K562 (cell line): ENCODE data around the gene NAPEPLD. TPM values are rescaled to one million over a fixed set of nuclear protein-coding genes. Genes with fewer than 3 reads are reported as not detected.

ENCODE experiments used
- CHD1 ChIP-seq: fragments of 200-600 bp; sonication (generic); IDR thresholded peaks from one replicate; pipeline ENCODE4 v1.6.1; 2012; ENCODE audit warnings: mild to moderate bottlenecking, moderate library complexity, low read length, inconsistent platforms
- E2F6 ChIP-seq, 2 experiments: IDR thresholded peaks; 2 replicates each; pipeline ENCODE4 v1.6.1; 2011; ENCODE audit warnings: borderline replicate concordance in 1 of 2, control low read depth in 1 of 2, low read depth in 1 of 2, low read length in 1 of 2, mild to moderate bottlenecking in 1 of 2, mixed read lengths in 1 of 2, moderate library complexity in 1 of 2; ENCODE audit not compliant: insufficient read depth in 1 of 2, insufficient read length in 1 of 2, poor library complexity in 1 of 2, severe bottlenecking in 1 of 2; ENCODE audit errors: extremely low read depth in 1 of 2
- E2F8 ChIP-seq: fragments of 450-650 bp; IDR thresholded peaks from 2 replicates; pipeline ENCODE4 v1.7.1; 2018; ENCODE audit warnings: mild to moderate bottlenecking, low read depth; ENCODE audit not compliant: partially characterized antibody
- EGR1 ChIP-seq: fragments of 450-650 bp; conservative IDR thresholded peaks from 2 replicates; pipeline ENCODE4 v1.6.1; 2017; ENCODE audit warnings: mild to moderate bottlenecking
- MXI1 ChIP-seq: IDR thresholded peaks from 2 replicates; pipeline ENCODE4 v1.6.1; 2011; ENCODE audit warnings: low read depth, mild to moderate bottlenecking, improper control_type of control experiment, low read length
- POLR2G ChIP-seq: fragments of 200-400 bp; formaldehyde crosslinking; IDR thresholded peaks from 2 replicates; pipeline ENCODE4 v1.6.1; 2017; ENCODE audit warnings: low read depth, mild to moderate bottlenecking, antibody characterized with exemption, low read length, moderate library complexity
- RBBP5 ChIP-seq: fragments of 200-600 bp; sonication (generic); IDR thresholded peaks from 2 replicates; pipeline ENCODE4 v1.6.1; 2012; ENCODE audit warnings: borderline replicate concordance, mild to moderate bottlenecking, low read length, control low read depth, inconsistent platforms; ENCODE audit not compliant: insufficient read depth, poor library complexity, severe bottlenecking
- RBFOX2 ChIP-seq: fragments of 200-400 bp; formaldehyde crosslinking; IDR thresholded peaks from 2 replicates; pipeline ENCODE4 v1.6.1; 2017; ENCODE audit warnings: low read depth, mild to moderate bottlenecking, low read length, moderate library complexity
- SMARCA4 ChIP-seq: fragments of 450-650 bp; IDR thresholded peaks from 2 replicates; pipeline ENCODE4 v1.6.1; 2016
- SMARCE1 ChIP-seq: fragments of 450-650 bp; IDR thresholded peaks from 2 replicates; pipeline ENCODE4 v1.7.1; 2016; ENCODE audit warnings: mild to moderate bottlenecking
- TAF1 ChIP-seq: IDR thresholded peaks from 2 replicates; pipeline ENCODE4 v1.6.1; 2011; ENCODE audit warnings: mild to moderate bottlenecking, low read length, moderate library complexity; ENCODE audit not compliant: insufficient read depth, control insufficient read depth, severe bottlenecking; ENCODE audit errors: extremely low read depth
- UBTF ChIP-seq, 2 experiments: IDR thresholded peaks; 2 replicates each; pipeline ENCODE4 v1.6.1; 2012; ENCODE audit warnings: improper control_type of control experiment in 2 of 2, low read depth in 2 of 2, low read length in 2 of 2, borderline replicate concordance in 1 of 2
- YY1 ChIP-seq, 3 experiments: IDR thresholded peaks; 2 replicates each; pipeline ENCODE4 v1.6.1; 2011; ENCODE audit warnings: low read length in 2 of 3, mild to moderate bottlenecking in 2 of 3, moderate library complexity in 2 of 3, borderline replicate concordance in 1 of 3, control low read depth in 1 of 3, low read depth in 1 of 3; ENCODE audit not compliant: insufficient read depth in 3 of 3, insufficient replicate concordance in 2 of 3, control insufficient read depth in 1 of 3, insufficient read length in 1 of 3; ENCODE audit errors: extremely low read depth in 1 of 3
- polyA plus RNA-seq, 8 experiments: library from polyadenylated mRNA; depleted of rRNA in 4 of 8; stranded (reverse) in 5 of 8; unstranded in 3 of 8; fragments of >200 nt; fragmentation: Nextera tagmentation in 2 of 8; fragmentation: Illumina TruSeq in 1 of 8; extraction: Ambion mirVana in 2 of 8; extraction: Trizol in 1 of 8; gene quantifications; 2 replicates each; pipeline versions ENCODE4 v1.2.1 to v1.2.3, GENCODE V29; 2011 to 2014; ENCODE audit warnings: inconsistent platforms in 1 of 8, missing spikeins in 1 of 8
- total RNA-seq, 7 experiments: library from RNA; depleted of rRNA in 6 of 7; stranded (reverse); fragments of >200 nt in 6 of 7; fragmentation: Illumina TruSeq in 2 of 7; extraction: Trizol in 2 of 7; gene quantifications; 2 replicates each; pipeline versions ENCODE4 v1.2.1 to v1.2.3, GENCODE V29; 2011 to 2021; ENCODE audit warnings: low replicate concordance in 1 of 7

NAPEPLD gene
- total and polyA plus RNA-seq, 9 of the 15 experiments (the other 6 are each of a cell fraction or from before 2014, with no cell fraction given): 3.2 to 11.0 (median 7.5) TPM

DNA sequence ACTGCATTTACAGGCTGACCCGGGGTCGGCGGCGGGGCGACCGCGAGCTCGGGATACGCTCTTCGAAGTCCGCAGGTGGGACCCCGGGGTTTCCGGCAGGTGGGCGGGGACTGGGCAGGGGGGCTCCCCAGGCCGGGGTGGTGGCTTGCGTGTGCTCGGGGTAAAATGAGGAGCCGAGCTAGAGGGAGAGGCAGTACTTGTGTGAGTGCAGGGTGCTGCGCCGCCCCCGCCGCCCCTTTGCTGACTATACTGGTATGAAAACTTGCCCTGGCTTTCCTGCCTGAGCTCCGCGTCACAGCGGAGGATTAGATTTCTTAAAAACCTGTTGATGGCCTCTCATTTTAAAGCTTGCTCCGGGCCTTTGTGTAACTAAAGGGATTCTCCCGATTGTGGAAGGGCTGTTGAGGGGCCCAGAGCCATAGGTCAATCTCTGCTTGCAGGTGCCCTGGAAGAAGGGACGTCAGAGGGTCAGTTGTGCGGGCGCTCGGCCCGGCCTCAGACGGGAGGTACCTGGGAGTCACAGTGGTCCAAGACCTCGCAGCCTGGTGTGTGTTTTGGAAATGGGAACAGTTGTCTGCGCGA lies 73.5 kb downstream of the NAPEPLD start (continued):
- TF ChIP-seq UBTF (IDR thresholded peaks at IDR 0.05; ENCODE audit: borderline replicate concordance in 1 of 2, low read depth in 2 of 2, low read length in 2 of 2) (peak in 1 of 2 experiments; percentile 7; a peak in 1 of 4 replicates), YY1 (IDR thresholded peaks at IDR 0.05; ENCODE audit: borderline replicate concordance in 1 of 3, control insufficient read depth in 1 of 3, extremely low read depth in 1 of 3, insufficient read depth in 3 of 3, insufficient read length in 1 of 3, insufficient replicate concordance in 2 of 3, low read depth in 1 of 3, low read length in 2 of 3) (peak in 1 of 3 experiments; percentile 6), SMARCE1 (peak; percentile 38; the same call in 1 of the 2 replicates), RBBP5 (peak; percentile 23), TAF1 (peak; percentile 28), POLR2G (peak; percentile 32), EGR1 (peak; percentile 92), CHD1 (peak; percentile 62), E2F8 (no peak), SMARCA4 (0 out of 2 replicates have a peak, but pooled peaks have one; percentile 25), E2F6 (IDR thresholded peaks at IDR 0.05; ENCODE audit: borderline replicate concordance in 1 of 2, extremely low read depth in 1 of 2, insufficient read depth in 1 of 2, insufficient read length in 1 of 2, low read depth in 1 of 2, low read length in 1 of 2, poor library complexity in 1 of 2, severe bottlenecking in 1 of 2) (peak in 1 of 2 experiments; percentile 6), MXI1 (no peak), RBFOX2 (peak; percentile 76)
- TF ChIP-seq, all 486 proteins: peak for 25
